GM15510 (cell line): ENCODE data around the gene PHRF1.

Experiments
- POLR2A ChIP-seq: IDR thresholded peaks from 3 replicates; pipeline ENCODE4 v1.6.1; 2011; ENCODE audit warnings: borderline replicate concordance; ENCODE audit not compliant: insufficient read length; ENCODE audit errors: extremely low read depth

PHRF1 gene

DNA sequence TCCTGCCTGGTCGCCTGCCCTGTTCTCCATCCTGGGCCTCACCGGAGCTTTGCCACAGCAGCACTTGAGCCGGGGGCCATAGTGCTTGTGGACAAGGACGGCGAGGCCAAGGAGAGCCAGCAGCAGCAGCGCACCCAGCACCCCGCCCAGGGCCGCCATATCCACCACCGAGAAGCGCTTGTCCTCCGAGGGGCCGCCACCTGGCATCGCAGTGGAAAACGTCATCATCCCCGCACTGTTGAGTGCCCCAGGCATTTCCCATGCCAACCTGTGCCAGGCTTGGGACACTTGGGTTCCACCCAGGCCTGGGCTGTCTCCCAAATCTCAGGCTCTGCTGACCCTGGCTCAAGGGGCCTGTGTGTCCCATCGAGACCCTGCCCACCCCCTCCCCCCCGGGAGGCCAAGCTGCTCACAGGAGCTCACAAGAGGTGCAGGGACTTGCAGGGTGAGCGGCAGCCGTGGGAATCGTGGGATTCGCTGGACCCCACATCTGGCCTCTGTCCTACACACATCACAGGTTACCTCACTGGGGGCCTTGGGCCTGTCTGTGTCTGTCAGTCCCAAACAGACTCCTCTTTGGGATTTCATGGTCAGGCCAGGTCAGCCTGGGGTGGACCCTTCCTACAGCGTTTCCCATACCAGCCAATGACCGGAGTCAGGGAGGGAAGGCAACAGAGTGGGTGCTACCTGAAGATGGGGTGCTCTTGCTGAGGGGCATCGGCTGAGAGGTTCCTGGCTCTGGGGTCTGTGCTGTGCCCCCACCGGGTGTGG lies 41.8 kb downstream of the PHRF1 start:
- TF ChIP-seq POLR2A = no peak

DNA sequence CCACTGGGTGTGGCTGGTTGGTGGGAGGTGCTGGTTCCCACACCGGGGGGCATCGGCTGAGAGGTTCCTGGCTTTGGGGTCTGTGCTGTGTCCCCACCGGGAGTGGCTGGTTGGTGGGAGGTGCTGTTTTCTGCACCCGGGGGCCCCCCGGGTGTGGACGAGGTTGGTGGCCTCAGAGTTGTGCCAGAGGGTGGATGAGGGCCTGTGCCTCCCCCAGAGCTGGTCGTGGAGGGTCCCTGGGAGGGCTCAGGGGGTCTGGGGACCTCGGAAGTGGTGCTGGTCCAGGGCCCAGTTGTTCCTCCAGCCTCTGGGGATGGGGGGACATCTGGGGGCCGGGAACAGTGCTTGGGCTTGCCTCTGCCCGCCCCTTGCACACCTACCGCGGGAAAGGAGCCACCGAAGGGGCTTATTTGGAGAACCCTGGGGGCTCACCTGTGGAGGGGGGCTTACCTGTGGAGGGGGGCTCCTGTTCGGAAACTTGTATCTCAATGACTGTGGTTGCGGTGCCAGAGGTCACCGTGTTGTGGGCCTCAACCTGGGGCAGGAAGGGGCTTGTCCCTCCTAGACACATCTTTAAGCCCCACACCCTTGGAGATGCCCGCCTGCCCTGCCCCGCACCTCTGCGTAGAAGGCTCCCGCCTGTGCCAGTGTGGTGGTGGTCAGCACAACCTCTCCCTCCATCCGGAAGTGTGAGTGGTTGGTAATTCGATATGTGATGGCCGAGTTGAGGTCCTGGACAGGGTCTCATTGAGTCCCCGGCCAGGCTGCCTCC lies 42.8 kb downstream of the PHRF1 start:
- TF ChIP-seq POLR2A = no peak

DNA sequence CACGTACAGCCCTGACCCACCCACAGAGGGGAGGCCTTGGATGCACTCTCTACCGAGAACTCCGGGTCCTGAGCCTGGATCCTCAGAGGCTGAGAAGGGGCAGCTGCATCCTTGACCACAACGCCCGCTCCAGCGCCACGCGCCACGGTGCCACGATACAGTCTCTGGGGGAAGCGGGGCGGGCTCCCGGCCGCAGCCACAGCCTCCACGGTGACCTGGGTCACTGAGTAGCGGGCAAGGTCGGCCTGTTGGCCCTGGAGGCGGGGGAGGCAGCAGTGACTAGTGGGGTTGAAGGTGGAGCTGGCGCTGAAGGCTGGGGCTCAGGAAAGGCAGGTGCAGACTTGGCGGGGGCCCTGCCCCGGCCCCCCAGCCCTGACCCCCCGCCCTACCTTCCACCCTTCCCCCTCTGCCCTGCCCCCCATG lies 43.4 kb downstream of the PHRF1 start:
- no peak for TF ChIP-seq POLR2A

DNA sequence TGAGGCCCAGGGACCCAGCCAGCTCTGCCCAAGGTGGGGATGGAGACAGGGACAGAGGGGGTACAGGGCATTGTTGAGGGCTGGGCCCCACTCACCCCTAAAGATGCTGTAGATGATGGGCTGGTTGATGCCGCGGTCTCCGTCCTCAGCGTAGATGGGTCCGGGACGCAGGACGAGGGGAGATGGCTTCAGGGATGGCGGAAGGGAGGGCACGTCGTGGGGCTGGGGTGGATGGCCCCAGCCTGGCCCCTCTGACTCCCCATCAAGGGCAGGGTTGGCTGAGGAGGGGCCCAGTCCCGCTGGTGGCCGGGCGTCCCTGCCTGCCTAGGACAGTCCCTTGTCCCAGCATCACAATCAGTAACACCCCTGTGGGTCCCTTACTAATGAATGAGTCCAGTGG lies 43.9 kb downstream of the PHRF1 start:
- TF ChIP-seq POLR2A = no peak

DNA sequence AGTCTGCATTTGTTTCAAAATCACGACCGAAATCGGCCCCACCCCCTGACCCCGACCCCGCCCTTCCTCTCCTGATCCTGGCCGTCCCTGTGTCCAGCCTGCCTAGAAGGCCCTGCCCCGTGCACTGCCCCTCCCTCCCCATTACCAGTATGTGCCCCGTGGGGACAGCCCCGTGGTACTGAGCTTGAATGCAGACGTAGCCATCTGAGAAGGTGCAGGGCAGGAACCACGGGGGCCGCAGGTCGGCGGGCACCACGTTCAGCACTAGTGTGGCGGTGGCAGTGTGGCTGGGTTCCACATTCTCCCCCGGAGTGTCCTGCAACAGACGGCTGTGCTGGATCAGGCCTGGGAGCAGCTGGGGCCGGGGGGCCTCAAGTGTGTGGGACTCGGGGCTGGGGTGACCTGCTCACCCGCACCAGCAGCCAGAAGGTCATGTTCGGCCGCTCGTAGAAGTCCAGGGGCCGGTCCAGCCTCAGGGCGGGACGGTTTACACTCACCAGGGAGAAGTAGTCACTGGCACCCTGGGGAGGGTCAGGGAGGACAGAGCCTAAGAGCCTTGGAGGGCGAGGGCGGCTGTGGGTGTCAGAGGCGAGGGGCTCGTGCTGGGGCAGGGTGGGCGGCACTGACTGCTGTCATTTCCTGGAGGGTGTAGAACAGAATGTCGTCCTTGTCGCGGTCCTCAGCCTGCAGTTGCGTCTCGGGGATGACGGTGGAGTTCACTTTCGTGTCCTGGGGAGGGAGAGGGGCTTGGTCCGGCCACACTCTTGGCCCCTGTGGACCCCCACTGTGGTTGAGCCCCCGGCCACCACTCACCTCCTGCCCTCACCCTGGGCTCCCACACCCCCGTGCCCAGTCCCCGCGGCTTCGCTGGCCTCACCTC lies 44.9 kb downstream of the PHRF1 start:
- no peak for TF ChIP-seq POLR2A

DNA sequence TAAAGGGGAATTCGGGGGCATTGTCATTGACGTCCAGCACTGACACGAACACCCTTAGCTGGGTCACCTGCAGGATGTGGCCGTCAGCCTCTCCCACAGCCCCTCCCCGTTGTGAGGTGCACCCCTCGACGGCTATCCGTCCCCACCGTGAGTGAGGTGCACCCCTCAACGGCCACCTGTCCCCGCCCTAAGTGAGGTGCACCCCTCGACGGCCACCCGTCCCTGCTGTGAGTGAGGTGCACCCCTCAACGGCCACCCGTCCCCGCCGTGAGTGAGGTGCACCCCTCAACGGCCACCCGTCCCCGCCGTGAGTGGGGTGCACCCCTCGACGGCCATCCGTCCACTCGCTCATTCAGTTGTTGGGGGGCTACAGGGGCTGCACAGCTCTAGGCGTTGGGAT lies 45.6 kb downstream of the PHRF1 start:
- TF ChIP-seq POLR2A = no peak

DNA sequence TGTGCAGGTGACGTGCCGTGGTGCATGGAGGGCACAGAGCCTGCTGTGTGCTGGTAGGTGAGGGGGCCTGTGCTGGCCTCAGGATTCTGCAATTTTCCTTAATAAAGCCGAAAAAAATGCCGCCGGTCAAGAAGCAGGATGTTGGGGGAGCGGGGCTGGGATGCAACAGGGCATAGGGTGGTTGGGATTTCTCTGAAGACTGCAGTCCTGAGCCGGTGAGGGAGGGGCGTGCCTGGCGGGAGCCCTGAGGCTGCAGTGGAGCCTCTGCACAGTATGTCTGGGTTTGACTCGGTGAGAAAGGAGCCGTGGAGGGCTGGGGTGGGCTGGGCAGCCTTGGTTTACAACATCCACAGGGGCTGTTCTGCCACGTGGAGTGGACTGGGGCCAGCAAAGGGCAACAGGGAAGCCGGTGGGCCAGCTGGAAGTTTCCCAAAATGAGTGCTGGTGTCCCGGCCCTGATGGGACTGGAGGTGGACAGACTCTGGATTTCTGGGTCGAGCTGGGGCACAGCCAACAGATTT lies 47.1 kb downstream of the PHRF1 start:
- no peak for TF ChIP-seq POLR2A

DNA sequence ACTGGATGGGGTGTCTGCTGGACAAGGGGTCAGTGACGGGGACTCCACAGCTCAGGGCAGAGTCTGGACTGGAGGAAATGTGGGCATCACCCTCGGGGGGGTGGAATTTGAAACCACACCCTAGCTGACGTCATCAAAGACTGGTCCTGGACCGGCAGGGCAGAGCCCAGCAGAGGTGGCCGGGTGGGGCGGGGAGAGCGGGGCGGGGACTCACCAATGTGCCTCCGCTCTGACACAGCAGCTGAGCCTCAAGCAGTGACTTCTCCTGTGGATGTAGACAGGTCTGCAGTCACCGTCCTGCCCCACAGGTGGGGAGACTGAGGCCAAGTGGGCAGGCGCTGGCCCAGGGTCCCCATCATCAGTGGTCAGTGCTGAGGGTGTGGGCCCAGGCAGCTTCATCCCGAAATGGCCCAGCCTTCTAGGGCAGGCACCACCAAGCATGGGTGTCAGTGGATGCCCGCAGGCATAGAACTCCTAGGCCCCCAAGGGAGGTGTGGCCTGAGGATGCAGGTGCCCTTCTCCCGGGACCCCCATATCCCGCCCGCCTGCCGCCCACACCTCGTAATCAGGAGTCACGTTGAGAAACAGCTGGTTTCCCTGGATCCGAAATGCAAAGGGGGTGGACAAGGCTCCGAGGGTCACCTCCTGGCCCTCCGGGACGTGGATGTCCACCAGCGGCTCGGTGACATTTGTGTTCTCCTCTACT lies 47.9 kb downstream of the PHRF1 start:
- no peak for TF ChIP-seq POLR2A

DNA sequence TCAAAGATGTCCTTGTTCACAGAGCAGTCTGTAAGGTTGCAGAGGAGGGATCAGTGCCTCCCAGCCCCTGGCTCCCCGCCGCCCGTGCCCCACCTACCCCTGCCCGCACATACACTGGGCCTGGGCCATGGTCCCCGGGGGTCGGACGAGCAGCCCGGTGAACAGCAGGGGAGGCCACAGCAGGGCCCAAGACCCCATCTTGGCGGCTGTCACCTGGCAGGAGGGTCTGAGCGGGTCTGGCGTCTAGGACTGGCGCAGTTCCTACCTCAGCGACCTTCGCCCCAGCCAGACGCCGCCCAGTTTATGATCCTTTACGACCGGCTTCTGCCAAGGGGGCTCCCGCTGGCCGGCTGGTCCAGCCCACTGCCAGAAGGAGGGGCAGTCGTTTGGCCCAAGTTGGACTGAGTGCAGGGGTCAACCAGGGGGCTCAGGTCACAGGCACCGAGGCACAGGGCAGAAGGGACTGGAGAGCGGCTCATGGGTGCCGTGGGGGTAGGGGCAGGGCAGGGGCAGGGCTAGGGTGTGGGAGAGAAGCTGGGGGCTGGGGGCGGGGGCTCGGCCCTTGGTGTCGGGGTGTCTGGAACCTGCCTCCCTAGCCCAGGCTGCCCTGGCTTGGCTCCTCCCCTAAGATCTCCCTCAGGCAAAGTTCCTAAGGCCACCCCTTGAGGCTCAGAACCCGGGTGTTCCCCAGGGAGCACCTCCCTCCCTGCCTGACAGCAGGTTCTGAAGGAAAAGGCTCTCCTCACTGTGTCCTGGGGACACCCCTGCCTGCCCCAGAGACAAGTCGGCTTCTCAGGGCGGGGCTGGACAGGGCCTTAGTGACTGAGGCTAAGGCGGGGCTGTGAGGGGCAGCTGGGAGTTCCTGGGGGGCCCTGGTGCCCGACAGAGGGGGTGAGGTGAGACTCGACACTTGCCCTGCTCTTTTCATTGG lies 48.7 kb downstream of the PHRF1 start, which contains the start of gene CDHR5:
Gene CDHR5, minus strand, starts transcription at position 251 of the 931 bp plus-strand sequence. Its CDS starts 53 bp downstream, at position 198.
- TF ChIP-seq POLR2A = no peak

DNA sequence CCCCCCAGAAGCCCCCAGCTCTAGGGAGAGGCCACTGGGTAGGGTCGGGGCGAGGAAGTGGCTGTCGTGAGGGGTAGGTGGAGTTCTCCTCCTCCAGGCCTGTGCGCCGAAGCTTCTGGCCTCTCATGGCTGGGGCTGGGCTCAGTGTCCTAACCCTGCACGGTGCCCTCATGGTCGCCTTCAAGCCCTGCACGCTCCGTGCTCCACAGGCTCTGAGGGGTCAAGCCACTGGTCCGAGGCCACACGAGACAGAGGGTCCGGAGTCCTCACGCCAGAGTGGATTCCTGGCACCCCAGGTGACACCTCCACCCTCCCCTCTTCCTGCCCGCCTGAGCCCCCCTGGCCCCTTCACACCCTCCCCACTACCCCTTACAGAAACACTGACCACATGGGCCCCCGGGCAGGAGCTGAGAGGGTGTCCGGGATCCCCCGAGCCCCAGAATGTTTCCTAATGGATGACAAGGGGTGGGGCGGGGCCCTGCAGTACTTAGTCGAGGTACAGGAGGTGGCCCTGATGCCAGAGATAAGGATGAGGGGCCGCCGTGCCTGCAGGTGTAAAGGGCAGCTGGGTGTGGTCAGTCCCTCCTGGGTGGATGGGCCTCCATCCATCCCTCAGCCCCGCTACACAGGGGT lies 49.5 kb downstream of the PHRF1 start:
- TF ChIP-seq POLR2A = no peak

DNA sequence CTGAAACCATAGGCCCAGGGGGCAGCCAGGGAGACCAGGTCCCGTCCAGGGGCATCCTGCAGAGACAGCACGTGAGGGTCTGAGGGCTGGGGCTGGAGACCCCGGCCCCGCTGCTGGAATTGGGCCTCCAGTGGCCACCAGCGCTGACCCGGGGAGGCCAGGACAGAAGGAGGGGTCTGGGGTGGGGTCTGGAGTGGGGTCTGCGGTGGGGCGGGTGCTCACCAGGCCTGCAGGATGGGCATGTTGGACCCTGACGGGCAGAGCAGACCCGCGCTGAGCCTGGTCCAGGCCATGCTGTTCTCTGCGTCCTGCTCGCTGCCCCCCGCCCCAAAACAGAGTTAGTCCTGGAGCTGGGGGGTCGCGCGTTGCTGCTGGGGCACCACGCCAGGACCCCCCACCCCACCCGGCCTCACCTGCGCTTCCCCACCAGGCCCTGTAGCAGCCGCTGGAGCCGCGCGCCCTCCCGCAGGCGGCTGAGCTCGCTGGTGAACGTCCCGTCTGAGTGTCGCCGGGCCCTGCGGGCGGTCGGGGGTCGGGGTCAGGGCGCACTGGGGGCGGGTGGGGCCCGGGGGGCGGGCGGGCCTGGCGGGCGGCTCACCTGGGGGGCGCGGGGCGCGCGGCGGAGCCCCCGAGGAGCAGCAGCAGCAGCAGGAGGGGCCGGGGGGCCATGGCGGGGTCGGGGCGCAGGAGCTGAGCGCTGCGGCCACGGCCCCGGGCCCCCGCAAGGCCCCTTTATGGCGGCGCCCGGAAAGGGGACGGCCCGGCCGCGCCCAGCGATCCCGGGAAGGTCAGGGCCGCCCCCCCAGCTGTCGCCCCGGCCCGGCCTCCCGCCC lies 50.4 kb downstream of the PHRF1 start, which contains the start of gene SCT:
Gene SCT, minus strand, starts transcription at position 707 of the 833 bp plus-strand sequence. Its CDS starts 38 bp downstream, at position 669.
- no peak for TF ChIP-seq POLR2A

DNA sequence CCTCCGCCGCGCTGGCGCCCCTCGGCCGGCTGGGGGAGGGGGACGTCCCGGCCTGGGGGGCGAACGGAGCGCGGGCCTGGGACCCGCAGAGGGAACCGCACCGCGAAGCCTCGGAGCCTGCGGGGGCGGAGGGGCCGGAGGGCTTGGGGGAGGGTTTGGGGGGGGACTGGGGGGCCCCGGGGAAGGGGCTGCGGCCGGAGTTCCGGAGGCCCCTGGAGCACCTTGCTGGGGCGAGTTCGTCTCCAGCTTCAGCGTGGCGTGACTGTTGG lies 51.0 kb downstream of the PHRF1 start:
- TF ChIP-seq POLR2A = no peak
